Thyroid gland (tissue), 4 donors: Measurements from ENCODE around the gene TYK2.

Source experiments
- CTCF ChIP-seq, 6 experiments: fragments of 200-600 bp in 3 of 6; fragments of 450-650 bp in 3 of 6; sonication (generic) in 3 of 6; IDR thresholded peaks; one replicate each; pipeline ENCODE4 v1.5.1; 2016 to 2019; ENCODE audit warnings: antibody characterized with exemption in 6 of 6, mild to moderate bottlenecking in 2 of 6, inconsistent platforms in 1 of 6, moderate library complexity in 1 of 6
- POLR2A ChIP-seq, 2 donors: fragments of 450-650 bp; IDR thresholded peaks; one replicate each; pipeline ENCODE4 v1.6.1; 2017; ENCODE audit warnings: antibody characterized with exemption in 2 of 2, mild to moderate bottlenecking in 2 of 2, moderate library complexity in 1 of 2

GRCh38 chr19:10305139-10305806 lies 75.1 kb downstream of the TYK2 start:
- TF ChIP-seq CTCF (IDR thresholded peaks at IDR 0.05) (no peak), POLR2A (IDR thresholded peaks at IDR 0.05) (no peak)
